ENCODE data around the gene OR52E5. TPM values are rescaled to one million over a fixed set of nuclear protein-coding genes. Genes with fewer than 3 reads are reported as not detected.

The OR52E5 gene
- total RNA-seq, result not detected in 2 replicates

DNA sequence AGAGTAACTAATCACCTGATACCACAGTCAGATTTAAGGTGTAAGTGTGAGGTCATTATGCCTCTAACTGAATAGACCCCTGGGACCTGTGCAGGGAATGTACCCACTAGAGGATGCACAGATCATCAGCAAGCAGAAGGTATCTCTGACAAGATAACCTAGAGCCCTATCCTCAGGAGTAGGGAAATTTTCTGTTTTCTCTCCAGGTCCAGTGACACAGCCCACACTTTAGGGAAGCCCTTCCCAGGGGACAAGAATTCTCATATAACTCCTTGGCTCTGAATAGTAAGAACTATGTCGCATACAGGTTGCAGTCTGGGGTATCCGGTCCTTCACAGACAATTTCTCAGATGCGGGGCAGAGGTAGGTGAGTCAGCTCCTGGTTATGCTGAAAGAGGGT, at the start of gene OR52E5:
Gene OR52E5, plus strand, starts transcription at position 301 of the 400 bp plus-strand sequence. CDS start 7,569 bp downstream, outside the sequence.
- intact Hi-C loops (cut with micrococcal nuclease), result loop anchor here (5.0 kb wide), 2 partner anchors 291 to 1266 kb away; no protein-coding TSS in a partner anchor

DNA sequence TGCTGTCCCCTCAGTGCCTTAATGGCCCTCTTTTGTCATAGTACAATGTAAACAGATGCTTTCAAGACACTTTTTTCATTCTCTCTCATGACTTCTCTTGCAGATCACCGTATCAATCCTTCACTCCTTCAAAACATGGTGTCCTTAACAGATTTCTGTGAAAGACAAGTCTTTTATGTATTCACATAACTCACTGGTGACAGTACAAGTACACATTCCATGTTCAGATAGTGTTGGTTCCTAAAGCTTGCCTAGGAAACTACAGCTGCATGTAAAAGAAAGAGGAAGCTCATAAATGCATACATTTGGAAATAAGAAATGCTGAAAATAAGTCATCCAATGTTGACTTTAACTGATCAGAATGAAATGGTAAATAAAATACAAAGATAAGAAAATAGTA, 46.3 kb upstream of the OR52E5 start:
- intact Hi-C loops (cut with micrococcal nuclease), result no loop called here

DNA sequence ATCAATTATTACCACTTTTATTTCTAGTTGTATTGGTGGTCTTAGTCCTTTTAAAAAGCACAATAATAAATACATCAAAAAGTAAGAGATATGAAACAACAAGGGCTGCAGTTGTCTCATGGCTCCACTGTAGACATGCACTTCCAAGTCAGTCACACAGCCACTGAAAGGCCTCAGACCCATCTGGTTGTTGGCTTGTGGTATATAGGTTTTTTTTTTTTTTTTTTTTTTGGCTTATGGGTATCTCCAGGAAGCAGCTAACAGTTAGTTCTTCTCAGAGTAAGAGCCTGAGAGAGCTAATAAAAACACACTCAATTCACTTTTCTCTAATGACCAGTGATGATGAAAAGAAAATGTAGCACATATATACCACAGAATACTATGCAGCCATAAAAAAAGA, 45.3 kb upstream of the OR52E5 start:
- intact Hi-C loops (cut with micrococcal nuclease), result no loop called here

DNA sequence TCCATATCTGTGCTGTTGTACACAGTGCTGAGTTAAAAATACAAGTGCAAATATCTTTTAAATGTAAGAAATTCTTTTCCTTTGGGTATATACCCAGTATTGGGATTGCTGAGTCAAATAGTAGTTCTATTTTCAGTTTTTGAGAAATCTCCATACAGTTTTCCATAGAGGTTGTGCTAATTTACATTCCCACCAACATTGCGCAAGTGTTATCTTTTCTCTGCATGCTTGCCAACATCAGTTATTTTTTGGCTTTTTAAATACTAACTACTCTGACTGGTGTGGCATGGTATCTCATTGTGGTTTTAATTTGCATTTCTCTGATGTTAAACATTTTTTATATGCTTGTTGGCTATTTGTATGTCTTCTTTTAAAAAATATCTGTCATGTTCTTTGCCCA, 42.0 kb upstream of the OR52E5 start:
- intact Hi-C loops (cut with micrococcal nuclease), result no loop called here

DNA sequence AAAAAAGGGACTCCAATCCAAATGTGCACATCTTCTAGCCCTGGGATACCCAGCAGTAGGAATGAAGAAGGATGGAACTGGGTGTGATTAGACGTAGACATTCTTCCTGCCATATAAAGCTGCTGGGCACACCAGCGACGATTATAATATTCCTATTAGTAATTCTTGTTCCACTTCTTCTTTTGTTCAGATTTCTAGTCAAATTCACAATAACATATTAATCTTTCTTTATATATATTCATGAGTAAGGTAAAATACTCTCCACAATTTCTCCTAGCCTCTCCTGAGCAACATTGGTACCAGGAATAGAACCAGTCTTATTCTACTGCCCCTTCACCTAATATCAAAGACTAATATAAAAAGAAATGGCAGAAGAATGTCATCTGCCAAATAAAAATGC, 35.4 kb upstream of the OR52E5 start, which contains the start of gene OR52E8:
Gene OR52E8, minus strand, starts transcription at position 101 of the 400 bp plus-strand sequence. Its CDS starts 0 bp downstream, at position 101.
- intact Hi-C loops (cut with micrococcal nuclease), result no loop called here

DNA sequence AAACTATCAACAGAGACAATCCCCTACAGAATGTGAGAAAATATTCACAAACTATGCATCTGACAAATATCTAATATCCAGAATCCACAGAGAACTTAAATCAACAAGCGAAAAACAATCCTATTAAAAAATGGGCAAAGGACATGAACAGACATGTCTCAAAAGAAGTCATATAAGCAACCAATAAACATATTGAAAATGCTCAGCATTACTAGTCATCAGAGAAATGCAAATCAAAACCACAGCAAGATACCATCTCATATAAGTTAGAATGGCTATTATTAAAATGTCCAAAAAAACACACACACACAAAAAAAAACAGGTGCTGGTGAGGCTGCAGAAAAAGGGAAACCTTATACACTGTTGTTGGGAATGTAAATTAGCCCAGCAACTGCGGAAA, 27.2 kb upstream of the OR52E5 start:
- intact Hi-C loops (cut with micrococcal nuclease), result no loop called here

DNA sequence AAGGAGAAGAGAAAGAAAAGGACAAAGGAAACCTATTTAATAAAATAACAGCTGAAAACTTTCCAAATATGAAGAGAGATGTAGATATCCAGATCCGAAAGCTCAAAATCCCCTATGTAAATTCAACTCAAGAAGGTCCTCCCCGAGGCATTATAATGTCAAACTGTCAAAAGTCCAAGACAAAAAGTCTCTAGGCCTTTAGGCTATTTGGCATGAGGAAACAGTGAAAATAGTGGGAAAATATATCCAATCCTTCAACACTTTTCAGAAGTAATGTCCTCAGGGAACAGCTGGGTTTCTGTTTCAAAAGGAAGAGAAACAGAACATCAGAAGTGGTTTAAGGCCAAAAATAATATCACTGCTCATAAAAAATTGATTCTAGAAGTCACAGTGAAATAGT, 14.4 kb upstream of the OR52E5 start:
- intact Hi-C loops (cut with micrococcal nuclease), result no loop called here

DNA sequence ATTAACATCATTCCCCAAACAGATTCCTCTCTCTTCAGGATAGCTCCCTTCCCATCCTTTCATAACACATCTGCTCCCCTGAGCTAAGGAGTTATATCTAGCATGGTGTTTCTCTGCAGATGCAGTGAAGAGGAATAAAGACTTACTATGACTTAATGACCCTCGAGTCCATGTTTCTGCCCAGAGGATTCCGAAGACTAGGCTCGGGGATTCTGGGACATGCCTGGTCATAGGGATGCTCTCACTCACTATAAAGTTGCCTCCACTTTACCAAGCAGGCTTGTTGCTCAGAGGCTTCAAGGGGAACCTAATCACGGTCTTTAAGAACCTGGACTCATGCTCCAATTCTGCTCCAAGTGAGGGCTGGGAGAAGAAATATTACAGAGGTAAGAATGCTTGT, 12.7 kb upstream of the OR52E5 start, which contains the start of gene OR52E4:
Gene OR52E4, plus strand, starts transcription at position 301 of the 400 bp plus-strand sequence. CDS start 3,664 bp downstream, outside the sequence.
- intact Hi-C loops (cut with micrococcal nuclease), result no loop called here

DNA sequence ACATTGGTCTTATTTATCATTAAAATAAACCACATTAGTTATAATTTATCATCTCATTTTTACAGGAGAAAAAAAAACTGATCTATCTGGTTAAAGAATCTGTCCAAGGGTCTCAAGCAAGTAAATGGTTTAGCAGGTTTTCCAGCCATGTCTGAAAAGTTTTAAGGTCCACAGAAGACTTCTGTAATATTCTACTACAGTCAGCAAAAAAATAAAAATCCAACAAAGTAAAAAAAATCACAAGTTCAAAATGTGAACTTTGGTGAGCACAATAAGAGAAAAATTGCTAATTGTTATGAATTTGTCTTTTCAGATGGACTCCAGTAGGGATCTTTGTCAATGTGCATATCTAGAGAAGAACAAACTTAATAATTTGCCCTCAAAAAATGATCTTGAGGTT, 11.3 kb upstream of the OR52E5 start:
- intact Hi-C loops (cut with micrococcal nuclease), result no loop called here

DNA sequence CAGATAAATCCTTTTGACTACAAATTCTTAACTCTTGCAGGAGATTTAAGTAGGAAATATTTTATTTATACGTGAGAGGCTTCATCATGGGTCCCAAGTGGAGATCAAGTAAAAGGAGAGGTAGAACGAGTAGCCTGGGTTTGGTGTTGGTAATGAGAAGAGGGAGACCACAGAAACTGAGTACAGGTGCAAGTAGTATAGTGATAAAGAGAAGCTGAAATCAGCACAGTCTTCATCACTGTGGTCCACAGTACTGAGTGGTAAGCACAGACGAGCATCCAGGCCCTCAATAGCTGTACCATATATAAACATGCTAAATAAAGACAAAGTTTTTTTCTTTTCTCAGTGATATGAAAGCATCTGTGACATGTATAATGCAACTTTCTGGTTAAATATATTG, 5.8 kb upstream of the OR52E5 start:
- intact Hi-C loops (cut with micrococcal nuclease), result no loop called here

DNA sequence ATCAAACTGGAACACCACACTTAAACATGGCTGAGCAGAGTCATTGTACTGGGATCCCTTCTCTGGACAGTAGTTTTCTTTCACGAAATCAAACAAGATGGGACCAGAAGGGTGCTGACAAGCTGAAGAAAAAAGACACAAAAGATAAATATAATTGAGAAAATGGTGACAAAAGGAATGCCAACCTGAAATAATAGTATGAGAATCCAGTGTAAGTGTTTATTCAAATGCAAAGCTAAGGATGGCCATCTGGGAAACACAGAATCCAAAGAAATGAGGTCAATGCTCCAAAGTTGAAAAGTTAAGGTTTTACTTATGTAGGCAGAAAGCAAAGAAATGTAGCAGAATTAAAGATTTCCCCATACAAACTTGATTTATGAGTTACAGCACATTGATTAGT, 5.3 kb upstream of the OR52E5 start:
- intact Hi-C loops (cut with micrococcal nuclease), result no loop called here

DNA sequence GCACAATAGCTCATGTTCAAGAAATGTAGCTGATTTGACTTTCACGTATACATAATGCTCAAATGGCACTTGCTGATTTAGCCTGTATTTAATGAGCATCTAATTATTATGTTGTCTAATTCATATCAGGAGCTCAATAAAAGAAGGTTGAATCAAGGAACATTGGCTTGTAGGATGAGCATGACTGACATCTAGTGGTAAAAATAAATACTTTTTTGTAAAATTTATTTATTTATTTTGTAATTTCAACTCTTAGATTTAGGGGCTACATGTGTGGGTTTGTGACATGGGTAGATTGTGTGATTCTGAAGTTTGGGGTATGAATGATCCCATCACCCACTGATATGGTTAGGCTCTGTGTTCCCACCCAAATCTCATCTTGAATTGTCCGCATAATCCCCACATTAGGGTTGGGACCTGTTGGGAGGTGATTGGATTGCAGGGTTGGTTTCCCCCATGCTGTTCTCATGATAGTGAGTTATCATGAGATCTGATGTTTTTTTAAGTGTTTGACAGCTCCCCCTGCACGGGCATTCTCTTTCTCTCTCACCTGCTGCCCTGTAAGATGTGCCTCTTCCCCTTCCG, 1.7 kb upstream of the OR52E5 start:
- intact Hi-C loops (cut with micrococcal nuclease), result loop anchor here (5.0 kb wide), 2 partner anchors 289 to 1264 kb away; no protein-coding TSS in a partner anchor

DNA sequence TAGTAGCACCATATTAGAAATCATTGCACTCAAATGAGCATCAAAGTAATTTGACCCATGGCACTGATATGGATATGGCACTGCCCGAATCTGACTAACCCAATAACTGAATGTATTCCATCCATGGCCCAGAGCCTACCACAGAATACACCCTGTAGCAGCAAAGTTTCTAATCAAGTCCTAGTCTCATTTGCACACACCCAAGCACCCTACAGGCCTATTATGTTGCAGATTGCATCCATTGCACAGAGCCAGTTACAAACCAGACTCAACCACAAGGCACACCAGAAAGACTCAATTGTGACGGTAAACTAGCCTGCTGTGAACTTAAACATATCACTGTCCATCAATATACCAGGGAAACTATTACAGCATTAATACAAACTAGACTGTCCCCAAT, 6.5 kb downstream of the OR52E5 start:
- intact Hi-C loops (cut with micrococcal nuclease), result no loop called here

DNA sequence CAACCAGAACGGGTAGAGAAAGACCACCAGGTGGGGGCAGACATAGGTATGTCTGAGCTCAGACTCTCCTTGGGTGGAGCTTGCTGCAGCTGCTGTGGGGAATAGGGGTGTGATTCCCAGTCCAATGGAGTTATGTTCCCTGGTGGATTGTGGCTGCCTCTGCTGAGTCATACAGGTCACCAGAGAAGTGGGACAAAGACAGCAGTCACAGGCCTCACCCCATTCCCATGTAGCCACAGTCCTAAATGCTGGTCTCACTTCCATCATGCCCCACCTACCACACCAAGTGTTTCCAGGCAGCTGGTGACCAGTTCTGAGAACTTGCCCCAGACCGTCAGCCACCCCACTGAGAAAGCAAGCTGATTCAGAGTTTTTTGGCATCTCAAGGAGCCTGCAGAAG, 17.5 kb downstream of the OR52E5 start:
- intact Hi-C loops (cut with micrococcal nuclease), result no loop called here

DNA sequence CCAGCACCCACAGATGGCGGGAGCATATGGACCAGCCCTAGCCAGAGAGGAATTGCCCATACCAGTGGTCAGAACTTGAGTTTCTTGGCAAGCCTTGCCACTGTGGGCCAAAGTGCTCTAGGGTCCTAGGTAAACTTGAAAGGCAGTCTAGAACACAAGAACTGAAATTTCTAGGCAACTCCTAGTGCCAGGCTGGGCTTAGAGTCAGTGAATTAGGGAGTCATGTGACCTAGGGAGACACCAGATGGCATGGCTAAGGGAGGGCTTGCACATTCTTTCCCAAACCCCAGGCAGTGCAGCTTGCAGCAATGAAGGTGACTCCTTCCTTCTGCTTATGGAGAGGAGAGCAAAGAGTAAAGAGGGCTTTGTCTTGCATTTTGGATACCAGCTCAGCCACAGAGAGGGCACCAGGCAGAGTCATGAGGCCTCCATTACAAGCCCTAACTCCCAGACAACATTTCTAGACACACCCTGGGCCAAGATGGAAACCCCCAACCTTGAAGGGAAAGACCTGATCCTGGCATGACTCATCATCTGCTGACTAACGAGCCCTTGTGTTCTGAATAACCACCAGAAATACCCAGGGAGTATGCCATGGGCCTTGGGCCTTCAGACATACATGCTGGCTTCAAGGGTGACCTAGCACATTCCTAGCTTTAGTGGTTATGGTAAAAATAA, 29.9 kb downstream of the OR52E5 start:
- intact Hi-C loops (cut with micrococcal nuclease), result no loop called here

DNA sequence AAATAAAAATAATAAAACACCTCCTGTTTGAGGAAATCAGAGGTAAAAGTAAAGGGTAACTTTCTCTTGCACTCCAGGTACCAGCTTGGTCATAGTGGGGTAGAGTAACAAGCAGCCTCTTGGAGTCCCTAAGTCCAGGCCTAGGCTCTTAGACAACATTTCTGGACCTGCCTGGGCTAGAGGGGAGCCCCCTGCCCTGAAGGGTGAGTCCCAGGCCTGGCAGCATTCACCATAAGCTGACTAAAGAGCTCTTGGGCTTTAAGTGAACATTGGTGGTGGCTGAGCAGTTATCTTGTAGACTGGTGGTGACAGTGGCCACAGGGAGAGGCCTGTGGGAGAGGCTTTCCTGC, 30.4 kb downstream of the OR52E5 start:
- intact Hi-C loops (cut with micrococcal nuclease), result no loop called here

DNA sequence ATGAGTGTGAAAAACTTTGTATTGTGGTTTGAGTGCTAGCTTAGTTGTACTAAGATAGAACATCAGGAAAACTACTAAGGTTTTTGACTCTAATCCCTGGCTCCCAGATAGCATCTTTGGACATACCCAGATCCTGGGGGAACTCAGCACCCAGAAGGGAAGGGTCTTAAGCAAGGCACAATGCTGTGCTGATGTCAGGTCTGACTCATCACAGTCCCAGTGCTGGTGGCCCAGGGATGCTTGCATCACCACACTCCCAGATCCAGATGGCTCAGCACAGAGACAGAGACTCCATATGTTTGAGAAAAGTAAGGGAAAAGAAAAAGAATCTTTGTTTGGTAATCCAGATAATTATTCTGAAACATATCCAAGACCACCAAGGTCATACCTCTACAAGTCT, 30.8 kb downstream of the OR52E5 start:
- intact Hi-C loops (cut with micrococcal nuclease), result no loop called here

DNA sequence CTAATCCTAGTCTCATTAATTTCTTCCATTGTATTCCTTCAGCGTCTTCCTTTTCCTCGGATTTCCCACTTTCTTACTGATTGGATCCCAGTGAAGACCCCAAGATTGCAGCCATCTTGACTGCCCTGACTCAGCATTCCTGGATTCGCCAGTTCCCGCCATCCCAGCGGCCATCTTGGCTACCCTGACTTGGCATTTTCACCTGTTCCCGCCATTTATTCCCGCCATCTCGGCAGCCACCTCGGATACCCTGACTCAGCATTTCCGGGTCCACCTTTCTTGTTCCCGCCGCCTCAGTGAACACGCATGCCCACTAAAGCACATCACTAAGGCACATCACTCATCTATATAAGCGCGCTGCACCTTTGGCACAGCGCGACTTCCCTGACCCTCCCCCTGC, 35.3 kb downstream of the OR52E5 start:
- intact Hi-C loops (cut with micrococcal nuclease), result no loop called here

DNA sequence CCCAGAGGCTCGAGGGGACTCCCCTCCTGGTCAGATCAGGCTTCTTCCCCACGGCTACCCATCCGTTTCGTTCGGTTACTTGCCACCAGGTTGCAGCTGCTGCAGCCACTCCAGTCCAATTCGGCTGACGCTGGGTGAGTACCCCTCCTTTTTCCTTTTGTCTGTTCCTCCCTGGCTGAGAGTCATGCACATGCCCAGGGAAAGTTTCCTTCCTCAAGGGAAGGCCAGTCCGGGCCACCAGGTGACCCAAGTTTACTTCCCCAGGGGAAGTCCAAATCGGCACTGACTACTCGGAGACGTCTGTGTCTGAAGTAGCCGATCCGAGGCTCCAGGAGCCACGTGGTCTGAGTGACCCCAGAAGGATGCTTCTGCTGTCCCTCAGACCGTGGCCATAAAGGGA, 35.8 kb downstream of the OR52E5 start:
- intact Hi-C loops (cut with micrococcal nuclease), result no loop called here

DNA sequence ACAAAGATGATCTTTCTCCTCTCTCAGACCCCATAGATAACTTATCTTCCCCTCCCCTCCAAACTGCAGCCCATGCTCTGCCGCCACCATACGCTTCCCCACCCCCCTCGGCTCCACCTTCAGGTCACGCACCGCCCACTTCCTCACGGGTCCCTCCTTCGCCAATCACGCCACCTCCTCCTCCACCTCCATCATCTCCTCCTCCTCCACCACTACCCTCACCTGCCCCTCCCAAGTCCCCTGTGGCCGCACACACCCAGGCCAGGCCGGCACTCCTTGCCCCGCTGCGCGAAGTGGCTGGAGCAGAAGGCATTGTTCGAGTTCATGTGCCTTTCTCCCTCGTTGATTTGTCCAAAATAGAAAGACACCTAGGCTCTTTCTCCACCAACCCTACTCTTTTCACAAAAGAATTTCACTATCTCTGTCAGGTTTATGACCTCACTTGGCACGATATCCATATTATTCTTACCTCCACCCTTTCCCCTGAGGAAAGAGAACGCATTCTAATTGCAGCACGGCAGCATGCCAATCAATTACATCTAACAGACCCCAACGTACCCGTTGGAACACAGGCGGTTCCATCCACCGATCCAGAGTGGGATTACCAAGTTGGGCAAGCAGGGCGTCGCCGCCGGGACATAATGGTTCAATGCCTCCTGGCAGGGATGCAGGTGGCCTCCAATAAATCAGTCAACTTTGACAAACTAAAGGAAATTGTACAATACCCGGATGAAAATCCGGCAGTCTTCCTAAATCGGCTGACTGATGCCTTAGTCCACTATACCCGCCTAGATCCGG, 36.8 kb downstream of the OR52E5 start:
- intact Hi-C loops (cut with micrococcal nuclease), result no loop called here

DNA sequence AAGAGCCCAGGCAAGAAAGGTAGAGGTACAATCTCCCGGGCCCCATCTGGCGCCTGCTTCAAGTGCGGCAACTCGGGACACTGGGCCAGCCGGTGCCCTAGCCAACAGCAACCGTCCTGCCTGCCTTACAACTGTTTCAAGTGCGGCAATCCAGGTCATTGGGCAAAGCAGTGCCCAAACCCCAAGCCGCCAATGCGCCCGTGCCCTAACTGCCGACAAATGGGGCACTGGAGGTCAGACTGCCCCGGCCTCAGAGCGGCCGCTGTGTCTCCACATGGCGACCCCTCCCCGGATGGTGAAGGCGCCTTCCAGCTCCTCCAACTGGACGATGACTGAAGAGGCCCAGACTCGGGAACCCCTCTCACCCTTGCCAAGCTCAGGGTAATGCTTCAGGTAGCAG, 37.6 kb downstream of the OR52E5 start:
- intact Hi-C loops (cut with micrococcal nuclease), result no loop called here

DNA sequence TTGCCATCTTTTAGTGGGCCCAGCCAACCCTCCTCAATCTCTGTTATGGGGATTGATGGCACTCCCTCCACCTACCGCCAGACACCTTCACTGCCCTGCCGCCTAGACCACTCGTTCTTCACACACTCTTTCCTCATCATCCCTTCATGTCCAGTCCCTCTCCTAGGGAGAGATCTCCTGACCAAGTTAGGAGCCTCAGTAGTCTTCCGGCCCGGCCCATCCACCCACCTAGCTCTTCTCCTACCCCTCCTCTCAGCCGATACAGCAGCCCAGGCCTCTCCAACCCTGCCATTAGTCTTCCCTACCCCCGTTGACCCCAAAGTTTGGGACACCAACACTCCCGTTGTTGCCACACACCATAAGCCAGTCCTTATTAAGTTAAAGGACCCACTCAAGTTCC, 38.1 kb downstream of the OR52E5 start:
- intact Hi-C loops (cut with micrococcal nuclease), result no loop called here
